GM18951 (cell line): ENCODE results near the gene HECA.

ENCODE experiments used
- POLR2A ChIP-seq: IDR thresholded peaks from 4 replicates; pipeline ENCODE4 v1.6.1; 2011; ENCODE audit warnings: mild to moderate bottlenecking; ENCODE audit not compliant: insufficient read length, insufficient read depth; ENCODE audit errors: extremely low read depth
- in situ Hi-C: fragments of 300-500 bp; cut with MboI; formaldehyde crosslinking; loops from one replicate; pipeline ENCODE4 v1.12.0; 2022; ENCODE audit warnings: low sequenced_read_pairs, mixed read lengths, inconsistent platforms; ENCODE audit not compliant: unreplicated experiment

The HECA gene

DNA sequence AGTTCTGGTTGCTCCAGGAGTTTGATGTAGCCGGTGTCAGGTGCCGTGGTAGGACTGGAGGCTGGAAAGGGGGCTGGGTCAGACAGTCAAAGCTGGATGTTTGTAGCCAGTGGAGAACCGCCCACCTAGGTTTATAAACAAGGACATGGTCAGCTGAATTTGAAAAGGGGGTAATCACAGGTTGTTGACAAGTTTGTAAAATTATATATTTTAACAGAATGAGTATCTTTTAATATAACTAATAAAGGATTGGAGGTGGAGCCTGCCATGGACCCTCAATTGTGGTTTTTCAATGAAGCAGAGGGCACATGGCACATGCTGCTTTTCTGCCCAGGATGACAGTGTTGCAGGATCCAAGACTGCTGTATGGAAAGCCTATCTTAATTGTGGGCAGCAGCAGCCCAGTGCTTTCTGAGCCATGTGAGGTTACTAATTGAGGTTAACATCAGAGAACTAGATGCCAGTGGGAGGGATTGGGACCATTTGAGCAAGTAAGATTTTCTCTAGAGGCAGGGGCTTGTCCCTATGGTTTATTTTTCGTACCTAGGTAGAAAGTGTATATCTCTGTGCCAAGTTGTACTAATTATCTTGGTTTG lies 9.7 kb downstream of the HECA start:
- TF ChIP-seq POLR2A, result no peak
- in situ Hi-C loops, result no loop called here

DNA sequence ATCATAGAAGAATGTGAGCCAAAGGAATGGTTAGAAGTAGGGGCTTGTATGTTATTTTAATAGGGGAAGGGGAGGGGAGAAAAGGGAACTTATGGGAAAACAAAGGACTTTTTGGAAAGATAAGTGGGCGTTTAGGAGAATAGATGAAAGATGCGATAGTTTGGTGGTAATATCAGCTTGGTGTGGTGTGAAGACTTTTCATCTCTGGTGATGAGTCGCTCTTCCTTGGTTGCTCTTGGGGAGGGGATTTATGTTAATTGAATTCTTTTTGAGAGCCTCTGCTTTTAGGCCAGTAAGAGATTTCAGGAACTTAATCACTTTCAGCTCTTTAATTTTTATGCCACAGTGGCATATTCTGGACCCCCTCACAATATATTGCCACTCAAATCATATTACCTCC lies 10.8 kb downstream of the HECA start:
- in situ Hi-C loops, result no loop called here
- no peak for TF ChIP-seq POLR2A

DNA sequence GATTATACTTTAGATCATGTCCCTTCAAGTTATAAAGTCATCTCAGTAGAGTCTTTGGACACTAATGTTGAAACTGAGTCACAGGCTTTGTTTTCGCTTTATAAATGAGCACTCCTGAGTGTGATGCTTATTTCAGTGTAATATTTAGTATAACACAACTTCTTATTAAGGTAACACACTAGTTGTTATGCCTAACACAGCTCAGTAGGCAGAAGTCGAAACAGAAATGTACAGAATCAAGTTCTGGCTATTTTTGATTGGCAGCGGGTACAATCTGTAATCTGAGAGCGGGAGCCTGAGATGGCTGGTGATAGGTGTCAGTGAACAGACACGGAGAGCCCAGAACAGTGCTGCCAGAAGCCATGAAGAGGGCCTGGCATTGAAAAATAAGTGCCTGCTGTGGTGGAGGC lies 11.4 kb downstream of the HECA start:
- in situ Hi-C loops, result no loop called here
- no peak for TF ChIP-seq POLR2A

- in situ Hi-C loops, result no loop called here
- no peak for TF ChIP-seq POLR2A
These were observed 12.7 kb downstream of the HECA start for GRCh38 chr6:139147628-139148027.

DNA sequence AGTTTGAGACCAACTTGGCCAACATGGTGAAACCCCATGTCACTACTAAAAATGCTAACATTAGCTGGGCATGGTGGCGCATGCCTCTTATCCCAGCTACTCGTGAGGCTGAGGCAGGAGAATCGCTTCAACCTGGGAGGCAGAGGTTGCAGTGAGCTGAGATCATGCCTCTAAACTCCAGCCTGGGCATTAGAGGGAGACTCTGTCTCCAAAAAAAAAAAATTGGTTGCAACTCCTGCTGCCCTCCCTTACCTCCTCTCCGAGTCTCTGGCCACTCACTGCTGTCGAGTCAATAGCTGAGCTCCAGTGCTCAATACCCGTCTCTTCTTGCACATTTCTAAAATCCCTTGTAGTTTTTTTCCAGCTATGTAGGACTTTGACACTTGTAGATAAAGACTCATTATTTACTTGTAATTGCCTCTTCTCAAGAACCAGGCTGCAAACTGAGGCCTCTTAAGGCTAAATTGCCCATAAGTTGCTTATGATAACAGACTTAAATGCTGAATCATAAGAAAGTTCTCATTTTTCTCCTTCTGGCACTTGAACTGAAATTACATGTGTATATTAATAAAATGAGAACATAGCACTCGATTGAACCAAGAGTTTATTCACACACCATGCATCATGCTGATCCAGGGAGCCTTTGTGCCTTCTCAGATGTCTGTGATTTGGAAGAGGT lies 13.8 kb downstream of the HECA start:
- TF ChIP-seq POLR2A, result no peak
- in situ Hi-C loops, result no loop called here

DNA sequence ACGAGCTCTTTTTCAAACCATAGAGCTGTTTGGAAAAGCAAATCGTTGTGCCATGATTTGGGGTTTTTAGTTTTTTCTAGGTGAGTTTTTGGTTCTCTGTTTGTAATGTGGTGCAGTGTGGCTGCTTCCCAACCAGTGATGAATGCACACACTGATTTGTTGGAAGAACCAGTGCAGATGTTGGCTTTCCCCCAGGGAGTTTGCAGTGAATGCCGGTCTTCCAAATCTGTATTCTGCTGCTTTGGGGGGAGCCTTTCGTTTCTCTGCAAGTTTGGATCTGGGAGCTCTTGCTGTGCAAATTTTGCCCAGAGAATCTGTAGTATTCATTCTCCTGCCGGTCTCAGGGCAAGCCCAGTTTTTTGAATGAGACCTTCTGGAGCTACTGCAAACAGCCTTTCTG lies 14.5 kb downstream of the HECA start:
- in situ Hi-C loops, result no loop called here
- TF ChIP-seq POLR2A, result no peak

GRCh38 chr6:139150920-139151319 lies 16.0 kb downstream of the HECA start:
- TF ChIP-seq POLR2A, result no peak
- in situ Hi-C loops, result no loop called here

DNA sequence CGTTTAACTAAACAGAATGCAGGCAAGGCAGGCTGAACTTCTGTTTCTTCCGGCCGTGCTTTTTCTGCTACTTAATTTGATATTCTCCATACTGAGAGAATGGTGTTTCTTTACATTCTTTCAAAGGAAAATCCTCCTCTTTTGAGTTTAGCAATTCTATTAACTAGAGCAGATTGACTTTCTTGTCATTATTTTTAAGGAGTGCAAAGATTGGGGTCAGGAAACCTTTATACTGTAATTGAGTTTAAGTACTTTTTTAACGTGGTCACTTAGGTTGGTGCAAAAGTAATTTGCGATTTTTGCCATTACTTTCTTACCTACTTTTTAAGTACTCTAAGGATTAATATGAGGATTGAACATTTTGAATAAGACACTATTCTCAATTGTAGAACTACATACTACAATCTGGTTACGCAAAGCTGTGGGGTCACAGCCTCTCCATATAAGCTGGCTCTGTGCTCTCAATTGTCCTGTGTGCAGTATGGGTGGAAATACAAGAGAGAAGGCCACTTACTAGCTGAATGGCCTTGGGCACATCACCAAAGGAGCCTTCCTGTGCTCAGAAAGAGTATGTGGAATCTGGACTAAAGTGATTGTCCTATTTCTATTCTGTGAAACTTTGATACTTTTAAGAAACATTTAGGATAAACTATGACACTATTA lies 16.7 kb downstream of the HECA start:
- in situ Hi-C loops, result no loop called here
- no peak for TF ChIP-seq POLR2A

GRCh38 chr6:139152088-139152891 lies 17.4 kb downstream of the HECA start:
- TF ChIP-seq POLR2A, result no peak
- in situ Hi-C loops, result no loop called here

DNA sequence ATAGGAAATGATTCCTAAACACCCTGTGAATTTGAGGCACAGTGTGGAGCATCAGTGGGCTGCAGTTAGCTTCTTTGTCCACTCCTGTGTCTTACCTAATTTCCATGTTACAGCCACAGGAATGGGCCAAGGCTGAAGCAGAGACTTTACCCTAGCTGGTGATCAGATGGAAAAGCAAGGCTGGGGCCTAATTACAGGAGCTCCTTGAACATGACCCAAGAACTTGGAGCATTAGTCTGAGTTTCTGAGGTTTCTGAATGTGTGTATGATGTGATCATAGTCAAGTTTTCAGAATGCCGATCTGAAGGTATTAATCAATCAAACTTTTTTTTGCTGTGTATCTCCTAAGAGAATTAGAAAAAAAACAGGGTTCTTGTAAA lies 18.0 kb downstream of the HECA start:
- in situ Hi-C loops, result no loop called here
- TF ChIP-seq POLR2A, result no peak

- in situ Hi-C loops, result no loop called here
These were observed 19.0 kb downstream of the HECA start for GRCh38 chr6:139153855-139154254.

DNA sequence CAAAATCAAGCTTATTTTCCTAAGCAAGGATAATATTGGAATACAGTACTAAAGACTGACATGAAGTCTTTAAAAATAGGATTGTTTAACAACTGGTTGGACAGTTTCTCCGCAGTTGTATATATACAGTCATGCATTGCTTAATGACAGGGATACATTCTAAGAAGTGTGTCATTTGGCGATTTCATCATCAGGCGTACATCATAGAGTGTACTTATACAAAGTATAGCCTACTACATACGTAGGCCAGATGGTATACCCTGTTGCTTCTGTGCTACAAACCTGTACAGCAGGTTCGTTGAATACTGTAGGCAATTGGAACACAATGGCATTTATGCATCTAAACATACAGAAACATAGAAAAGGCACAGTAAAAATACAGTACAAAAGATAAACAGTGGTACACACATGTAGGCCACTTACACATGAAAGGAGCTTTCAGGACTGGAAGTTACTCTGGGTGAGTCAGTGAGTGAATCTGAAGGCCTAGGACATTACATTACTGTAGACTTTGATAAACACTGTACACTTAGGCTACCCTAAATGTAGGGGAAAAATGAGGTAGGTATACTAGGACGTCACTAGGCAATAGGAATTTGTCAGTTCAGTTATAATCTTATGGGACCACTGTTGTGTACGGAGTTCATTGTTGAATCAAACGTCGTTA lies 20.1 kb downstream of the HECA start:
- in situ Hi-C loops, result no loop called here
- TF ChIP-seq POLR2A, result no peak

More at GRCh38 chr6:139153855-139154254, 19.0 kb downstream of the HECA start:
- TF ChIP-seq POLR2A, result no peak

DNA sequence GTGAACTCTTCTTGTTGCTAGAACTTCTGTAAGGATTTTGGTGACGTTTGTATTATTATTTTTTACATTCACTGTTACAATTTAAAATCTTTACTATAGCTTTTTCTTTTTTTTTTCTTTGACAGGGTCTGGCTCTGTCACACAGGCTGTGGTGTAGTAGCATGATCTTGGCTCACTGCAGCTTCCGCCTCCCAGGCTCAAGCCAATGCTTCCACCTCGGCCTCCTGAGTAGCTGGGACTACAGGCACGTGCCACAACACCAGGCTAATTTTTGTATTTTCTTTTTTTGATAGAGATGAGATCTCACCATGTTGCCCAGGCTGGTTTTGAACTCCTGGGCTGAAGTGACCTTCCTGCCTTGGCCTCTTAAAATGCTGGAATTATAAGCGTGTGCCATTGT lies 21.2 kb downstream of the HECA start:
- in situ Hi-C loops, result no loop called here
- TF ChIP-seq POLR2A, result no peak
